Measurements from ENCODE around the gene PCDHGA6.
"Not testable (repeated sequence)": the region's sequence is repeated elsewhere in the genome, so short reads cannot be mapped to it uniquely, and the experiment has no call there.

PCDHGA6 gene

GRCh38 chr5:141397756-141398551 is 24.3 kb downstream of the PCDHGA6 start, which contains the start of gene PCDHGB5:
PCDHGB5 (plus strand) TSS chr5:141397947; CDS start chr5:141398128, 181 bp downstream.
- H3K79me2 ChIP-seq (ENCODE audit: insufficient read depth, low read depth); H3K36me3 ChIP-seq (ENCODE audit: insufficient read depth); H3K9ac ChIP-seq; H3K27me3 ChIP-seq (ENCODE audit: insufficient read depth, low read depth); H3K4me2 ChIP-seq; H3K4me3 ChIP-seq (IDR thresholded peaks at IDR 0.05; ENCODE audit: insufficient read depth, low read depth, low read length); H4K20me1 ChIP-seq (ENCODE audit: insufficient read depth); H2AFZ ChIP-seq (ENCODE audit: low read depth); H3K27ac ChIP-seq; H3K4me1 ChIP-seq (ENCODE audit: low read depth, poor library complexity, severe bottlenecking): not testable (repeated sequence)
- peak; percentile 47 for TF ChIP-seq CTCF (conservative IDR thresholded peaks at IDR 0.05; ENCODE audit: low read depth, low read length)

- no peaks in the 10 kb centered on the region for H4K20me1 ChIP-seq (ENCODE audit: insufficient read depth)
- no peak overlapping the region for H3K4me3 ChIP-seq (IDR thresholded peaks at IDR 0.05; ENCODE audit: insufficient read depth, low read depth, low read length)
- no peaks in the 10 kb centered on the region for H3K27me3 ChIP-seq (ENCODE audit: insufficient read depth, low read depth)
- no peak overlapping the region for H3K9ac ChIP-seq
- H2AFZ ChIP-seq (ENCODE audit: low read depth) = no peak overlapping the region
- no peak overlapping the region for H3K27ac ChIP-seq
- H3K4me1 ChIP-seq (ENCODE audit: low read depth, poor library complexity, severe bottlenecking) = no peaks in the 10 kb centered on the region
- TF ChIP-seq CTCF (conservative IDR thresholded peaks at IDR 0.05; ENCODE audit: low read depth, low read length) = no peak
- no peak overlapping the region for H3K4me2 ChIP-seq
- no peaks in the 10 kb centered on the region for H3K36me3 ChIP-seq (ENCODE audit: insufficient read depth)
- no peaks in the 10 kb centered on the region for H3K79me2 ChIP-seq (ENCODE audit: insufficient read depth, low read depth)
Observed at GRCh38 chr5:141398608-141399007, 24.9 kb downstream of the PCDHGA6 start.

- Histone ChIP-seq H3K36me3 (ENCODE audit: insufficient read depth) (no peaks in the 10 kb centered on the region), H3K27ac (no peak overlapping the region), H3K9ac (no peak overlapping the region), H3K4me3 (IDR thresholded peaks at IDR 0.05; ENCODE audit: insufficient read depth, low read depth, low read length) (no peak overlapping the region), H3K4me2 (no peak overlapping the region), H3K4me1 (ENCODE audit: low read depth, poor library complexity, severe bottlenecking) (no peaks in the 10 kb centered on the region), H2AFZ (ENCODE audit: low read depth) (no peak overlapping the region), H3K27me3 (ENCODE audit: insufficient read depth, low read depth) (no peaks in the 10 kb centered on the region), H4K20me1 (ENCODE audit: insufficient read depth) (no peaks in the 10 kb centered on the region), H3K79me2 (ENCODE audit: insufficient read depth, low read depth) (no peaks in the 10 kb centered on the region)
- no peak for TF ChIP-seq CTCF (conservative IDR thresholded peaks at IDR 0.05; ENCODE audit: low read depth, low read length)
Observed at GRCh38 chr5:141399555-141400258, 26.0 kb downstream of the PCDHGA6 start.

- Histone ChIP-seq H3K27me3 (ENCODE audit: insufficient read depth, low read depth) (no peaks in the 10 kb centered on the region), H3K9ac (no peak within 1 kb of the TSS), H4K20me1 (ENCODE audit: insufficient read depth) (no peaks in the 10 kb centered on the region), H3K27ac (no peak within 1 kb of the TSS), H3K36me3 (ENCODE audit: insufficient read depth) (no peaks in the 10 kb centered on the region), H3K4me3 (IDR thresholded peaks at IDR 0.05; ENCODE audit: insufficient read depth, low read depth, low read length) (no peak within 1 kb of the TSS), H2AFZ (ENCODE audit: low read depth) (no peak within 1 kb of the TSS), H3K79me2 (ENCODE audit: insufficient read depth, low read depth) (no peaks in the 10 kb centered on the region), H3K4me2 (no peak within 1 kb of the TSS), H3K4me1 (ENCODE audit: low read depth, poor library complexity, severe bottlenecking) (no peaks in the 10 kb centered on the region)
- no peak for TF ChIP-seq CTCF (conservative IDR thresholded peaks at IDR 0.05; ENCODE audit: low read depth, low read length)
Observed at GRCh38 chr5:141402553-141403243, 29.0 kb downstream of the PCDHGA6 start, which contains the start of gene PCDHGA9. PCDHGA9 (plus strand) TSS chr5:141402778; CDS start chr5:141402953, 175 bp downstream.

All from KMS-11 (cell line).